K562 treated with DMSO at 1 percent for 24 hours (cell line): Measurements from ENCODE around the gene BARHL2. TPM values are rescaled to one million over a fixed set of nuclear protein-coding genes. Genes with fewer than 3 reads are reported as not detected.

Experiments used
- total RNA-seq: library from RNA; unstranded; fragments of 300-600 nt; gene quantifications from 2 replicates; pipeline ENCODE4 v1.2.3, GENCODE V29; 2022; ENCODE audit warnings: low read depth; ENCODE audit not compliant: insufficient read depth

Gene BARHL2
- 0.32 TPM in 1 of 2 replicates, not detected in the other for total RNA-seq

DNA sequence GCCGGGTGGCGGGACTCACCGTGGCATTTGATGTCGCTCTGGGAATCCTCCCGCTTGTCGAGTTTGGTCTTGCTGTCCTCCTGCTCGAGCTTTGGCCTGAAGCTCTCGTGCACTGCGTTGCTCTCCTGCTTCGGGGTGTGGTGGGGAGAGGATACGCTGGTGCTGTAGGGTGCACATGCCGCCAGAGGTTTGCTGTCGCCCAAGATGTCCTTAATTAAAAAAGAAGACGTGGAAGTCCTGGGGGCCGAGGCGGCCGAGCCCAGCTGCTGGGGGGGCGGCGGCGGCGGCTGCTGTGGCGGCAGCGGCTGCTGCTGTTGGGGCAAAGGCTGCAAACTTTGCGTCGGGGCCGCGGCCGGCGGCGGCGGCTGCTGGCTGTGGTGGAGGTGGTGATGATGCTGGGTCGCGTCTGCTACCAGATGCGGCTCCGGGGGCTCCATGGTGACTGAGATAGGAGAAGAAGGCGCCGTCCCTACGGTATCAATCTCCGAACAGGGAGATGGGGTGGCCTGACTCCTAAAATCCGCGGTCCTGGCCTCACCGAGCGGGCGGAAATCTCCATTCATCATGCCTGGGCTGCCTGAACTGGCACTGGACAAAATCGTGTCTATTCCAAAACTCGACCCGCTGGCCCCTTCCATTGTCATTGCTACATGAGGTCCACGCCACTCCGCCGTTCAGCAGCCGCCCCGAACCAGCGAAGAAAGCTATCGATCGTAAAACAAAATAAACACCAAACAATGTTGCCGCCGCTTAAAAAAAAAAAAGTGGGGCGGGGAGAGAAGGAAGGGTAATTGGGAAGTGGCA is at the start of gene BARHL2:
TSS of gene BARHL2 (minus strand) at position 751 of the 804 bp plus-strand sequence. CDS start at position 644, 107 bp downstream.

